Neuronal stem cell (in vitro differentiated cells): ENCODE results near the gene HOXC4. TPM values are rescaled to one million over a fixed set of nuclear protein-coding genes. Genes with fewer than 3 reads are reported as not detected.
A peak's percentile ranks its signal among the peaks of the same experiment; 100 is the strongest.

Experiments
- DNase-seq: peaks from one replicate; pipeline ENCODE4 v3.0.0-alpha.2; 2013; ENCODE audit warnings: low spot score
- H2AFZ ChIP-seq: one replicate; pipeline ENCODE4 v1.6.1; 2013; ENCODE audit warnings: mild to moderate bottlenecking, low read length, inconsistent platforms
- H2AK5ac ChIP-seq: 2 replicates; pipeline ENCODE4 v1.6.1; 2013; ENCODE audit warnings: low read depth, mild to moderate bottlenecking, inconsistent platforms, low read length, moderate library complexity, mixed read lengths
- H2BK120ac ChIP-seq: 2 replicates; pipeline ENCODE4 v1.6.1; 2013; ENCODE audit warnings: low read depth, mild to moderate bottlenecking, inconsistent platforms, low read length, moderate library complexity, mixed read lengths
- H2BK12ac ChIP-seq: one replicate; pipeline ENCODE4 v1.6.1; 2013; ENCODE audit warnings: low read length, inconsistent platforms
- H2BK15ac ChIP-seq: 2 replicates; pipeline ENCODE4 v1.6.1; 2013; ENCODE audit warnings: mild to moderate bottlenecking, low read length, inconsistent platforms, mixed read lengths
- H2BK5ac ChIP-seq: one replicate; pipeline ENCODE4 v1.6.1; 2013; ENCODE audit warnings: inconsistent platforms, mild to moderate bottlenecking, low read length, moderate library complexity
- H3K14ac ChIP-seq: one replicate; pipeline ENCODE4 v1.6.1; 2013; ENCODE audit warnings: low read length, inconsistent platforms
- H3K18ac ChIP-seq: 2 replicates; pipeline ENCODE4 v1.6.1; 2013; ENCODE audit warnings: low read length, inconsistent platforms
- H3K23ac ChIP-seq: 2 replicates; pipeline ENCODE4 v1.6.1; 2013; ENCODE audit warnings: low read depth, mild to moderate bottlenecking, mixed read lengths, low read length, inconsistent platforms; ENCODE audit not compliant: poor library complexity
- H3K27ac ChIP-seq: replicated peaks from 3 replicates; pipeline ENCODE4 v1.5.1; 2013; ENCODE audit warnings: low read length, inconsistent platforms
- H3K27me3 ChIP-seq, 3 experiments: 2 replicates each; pipeline ENCODE4 v1.6.1; 2013; ENCODE audit warnings: low read length in 3 of 3, mild to moderate bottlenecking in 2 of 3, inconsistent platforms in 1 of 3, low read depth in 1 of 3, mixed read lengths in 1 of 3, moderate library complexity in 1 of 3; ENCODE audit not compliant: control insufficient read depth in 3 of 3, insufficient read depth in 3 of 3
- H3K36me3 ChIP-seq, 2 donors: replicated peaks in 1 of 2; 2 replicates each; pipeline ENCODE4 v1.6.1; 2013; ENCODE audit warnings: low read length in 2 of 2; ENCODE audit not compliant: control insufficient read depth in 2 of 2, insufficient read depth in 2 of 2
- H3K4ac ChIP-seq: 2 replicates; pipeline ENCODE4 v1.6.1; 2013; ENCODE audit warnings: inconsistent platforms, mild to moderate bottlenecking, low read length, moderate library complexity
- H3K4me1 ChIP-seq, 2 donors: 1 replicate in 1 of 2; 2 replicates in 1 of 2; pipeline ENCODE4 v1.6.1; 2013; ENCODE audit warnings: low read length in 2 of 2, low read depth in 1 of 2; ENCODE audit not compliant: control insufficient read depth in 2 of 2, insufficient read depth in 1 of 2
- H3K4me2 ChIP-seq: one replicate; pipeline ENCODE4 v1.6.1; 2013; ENCODE audit warnings: mild to moderate bottlenecking, low read length, inconsistent platforms; ENCODE audit not compliant: insufficient read depth, poor library complexity, severe bottlenecking
- H3K4me3 ChIP-seq, 2 donors: 2 replicates each; pipeline ENCODE4 v1.5.1; 2013; ENCODE audit warnings: low read length in 2 of 2, mild to moderate bottlenecking in 2 of 2, inconsistent platforms in 1 of 2, moderate library complexity in 1 of 2
- H3K79me1 ChIP-seq: one replicate; pipeline ENCODE4 v1.6.1; 2013; ENCODE audit warnings: low read depth, mild to moderate bottlenecking, inconsistent platforms, low read length, moderate library complexity
- H3K9ac ChIP-seq: one replicate; pipeline ENCODE4 v1.6.1; 2013; ENCODE audit warnings: mild to moderate bottlenecking, low read depth, low read length, inconsistent platforms; ENCODE audit not compliant: poor library complexity
- H3K9me3 ChIP-seq, 2 donors: replicated peaks in 1 of 2; 2 replicates each; pipeline versions ENCODE3 to v1.6.1; 2013; ENCODE audit warnings: low read length in 2 of 2, mild to moderate bottlenecking in 2 of 2, inconsistent platforms in 1 of 2, low read depth in 1 of 2, mixed read lengths in 1 of 2, moderate library complexity in 1 of 2; ENCODE audit not compliant: control insufficient read depth in 2 of 2, insufficient read depth in 1 of 2
- H4K8ac ChIP-seq: one replicate; pipeline ENCODE4 v1.6.1; 2013; ENCODE audit warnings: low read depth, mild to moderate bottlenecking, inconsistent platforms, low read length, moderate library complexity
- H4K91ac ChIP-seq: one replicate; pipeline ENCODE4 v1.6.1; 2013; ENCODE audit warnings: low read length, low read depth, mild to moderate bottlenecking, inconsistent platforms; ENCODE audit not compliant: poor library complexity
- WGBS, 2 donors: extraction: QIAGEN DNeasy Blood & Tissue Kit; methylation state at CpG; one replicate each; pipeline ENCODE4 v1.1.7; 2013; ENCODE audit warnings: missing lambda C conversion rate in 2 of 2, mixed read lengths in 1 of 2; ENCODE audit not compliant: insufficient read length in 2 of 2, insufficient replicate concordance in 1 of 2; ENCODE audit errors: extremely low coverage in 2 of 2; 5-methylcytosine and 5-hydroxymethylcytosine counted together
- polyA plus RNA-seq, 2 experiments: library from polyadenylated mRNA; stranded (reverse); fragments of 200-250 nt; gene quantifications; one replicate each; pipeline ENCODE4 v1.2.3, GENCODE V29; 2013

Gene HOXC4
- not detected for polyA plus RNA-seq (2013, experiment 1 of 2)
- polyA plus RNA-seq (2013, experiment 2 of 2): not detected

GRCh38 chr12:54053751-54054741 is at the start of gene HOXC4:
TSS of gene HOXC4 (plus strand) at chr12:54053835. CDS start at chr12:54053923, 88 bp downstream.
- Histone ChIP-seq H2BK12ac (no peak within 1 kb of the TSS), H3K14ac (no peak within 1 kb of the TSS), H3K79me1 (no peaks in the 10 kb centered on the region), H3K18ac (no peak within 1 kb of the TSS), H3K27ac (no peak within 1 kb of the TSS), H4K91ac (no peak within 1 kb of the TSS), H2AFZ (peak within 1 kb of the TSS; percentile 92), H3K4me3 (peak within 1 kb of the TSS in 1 of 2 donors; percentile 34), H3K4me2 (no peak within 1 kb of the TSS), H3K9ac (peak within 1 kb of the TSS; percentile 50), H3K4me1 (no peaks in the 10 kb centered on the region), H3K9me3 (no peaks in the 10 kb centered on the region), H3K36me3 (no peaks in the 10 kb centered on the region), H3K23ac (no peak within 1 kb of the TSS), H3K4ac (no peak within 1 kb of the TSS), H4K8ac (no peak within 1 kb of the TSS), H2BK15ac (no peak within 1 kb of the TSS), H3K27me3 (peaks cover 51 to 99% (median 95%) of the 10 kb centered on the region in 3 experiments), H2AK5ac (no peak within 1 kb of the TSS), H2BK5ac (no peak within 1 kb of the TSS), H2BK120ac (no peak within 1 kb of the TSS)
- no CpG with 5 or more reads among the region's 52 CpGs for WGBS, 2 donors
- DNase-seq: no peak

- Histone ChIP-seq H3K27ac (no peak overlapping the region), H3K36me3 (no peaks in the 10 kb centered on the region), H3K4me1 (no peaks in the 10 kb centered on the region), H2AK5ac (no peak overlapping the region), H3K27me3 (peaks cover 74 to 99% (median 95%) of the 10 kb centered on the region in 3 experiments), H3K79me1 (no peaks in the 10 kb centered on the region), H3K4me2 (no peak overlapping the region), H3K4ac (no peak overlapping the region), H2BK15ac (no peak overlapping the region), H4K8ac (no peak overlapping the region), H2BK120ac (no peak overlapping the region), H3K4me3 (peak overlapping the region in 1 of 2 donors; percentile 11), H2AFZ (peak overlapping the region; percentile 74), H3K18ac (no peak overlapping the region), H2BK5ac (no peak overlapping the region), H4K91ac (no peak overlapping the region), H2BK12ac (no peak overlapping the region), H3K9me3 (peaks cover 0 to 2% of the 10 kb centered on the region in 2 donors), H3K9ac (no peak overlapping the region), H3K14ac (no peak overlapping the region), H3K23ac (peak overlapping the region; percentile 13)
- WGBS, 2 donors: no CpG with 5 or more reads among the region's 20 CpGs
- DNase-seq: no peak
Measured at GRCh38 chr12:54004063-54004840, 49.4 kb upstream of the HOXC4 start.

- Histone ChIP-seq H3K4me1 (no peaks in the 10 kb centered on the region), H3K27me3 (peaks cover 72 to 99% (median 95%) of the 10 kb centered on the region in 3 experiments)
- no CpG with 5 or more reads among the region's 31 CpGs for WGBS, 2 donors
Measured at GRCh38 chr12:54004841-54005530, 48.6 kb upstream of the HOXC4 start.

More at GRCh38 chr12:54004841-54005530, 48.6 kb upstream of the HOXC4 start:
- DNase-seq: no peak
- no peak overlapping the region for H2BK12ac ChIP-seq
- peak overlapping the region; percentile 74 for H2AFZ ChIP-seq
- H3K4me2 ChIP-seq: no peak overlapping the region
- H3K4me3 ChIP-seq: no peak overlapping the region
- H2BK120ac ChIP-seq: no peak overlapping the region
- no peak overlapping the region for H2BK5ac ChIP-seq
- H3K18ac ChIP-seq: no peak overlapping the region
- H3K4ac ChIP-seq: no peak overlapping the region
- H3K23ac ChIP-seq: no peak overlapping the region
- no peak overlapping the region for H2AK5ac ChIP-seq
- H2BK15ac ChIP-seq: no peak overlapping the region
- no peak overlapping the region for H4K8ac ChIP-seq
- H3K27ac ChIP-seq: no peak overlapping the region
- peaks cover 0 to 2% of the 10 kb centered on the region in 2 donors for H3K9me3 ChIP-seq
- H4K91ac ChIP-seq: no peak overlapping the region
- no peak overlapping the region for H3K14ac ChIP-seq
- H3K9ac ChIP-seq: no peak overlapping the region
- peaks cover 2% of the 10 kb centered on the region for H3K79me1 ChIP-seq
- H3K36me3 ChIP-seq: no peaks in the 10 kb centered on the region
